NCI-H128 (cell line): Measurements from ENCODE around the gene BMP2K.
"Not testable (repeated sequence)": the region's sequence is repeated elsewhere in the genome, so short reads cannot be mapped to it uniquely, and the experiment has no call there.

ENCODE experiments used
- DNase-seq: peaks from one replicate; lab custom pipeline; 2025; ENCODE audit not compliant: unreplicated experiment; lab: John Stamatoyannopoulos, UW

BMP2K gene

DNA sequence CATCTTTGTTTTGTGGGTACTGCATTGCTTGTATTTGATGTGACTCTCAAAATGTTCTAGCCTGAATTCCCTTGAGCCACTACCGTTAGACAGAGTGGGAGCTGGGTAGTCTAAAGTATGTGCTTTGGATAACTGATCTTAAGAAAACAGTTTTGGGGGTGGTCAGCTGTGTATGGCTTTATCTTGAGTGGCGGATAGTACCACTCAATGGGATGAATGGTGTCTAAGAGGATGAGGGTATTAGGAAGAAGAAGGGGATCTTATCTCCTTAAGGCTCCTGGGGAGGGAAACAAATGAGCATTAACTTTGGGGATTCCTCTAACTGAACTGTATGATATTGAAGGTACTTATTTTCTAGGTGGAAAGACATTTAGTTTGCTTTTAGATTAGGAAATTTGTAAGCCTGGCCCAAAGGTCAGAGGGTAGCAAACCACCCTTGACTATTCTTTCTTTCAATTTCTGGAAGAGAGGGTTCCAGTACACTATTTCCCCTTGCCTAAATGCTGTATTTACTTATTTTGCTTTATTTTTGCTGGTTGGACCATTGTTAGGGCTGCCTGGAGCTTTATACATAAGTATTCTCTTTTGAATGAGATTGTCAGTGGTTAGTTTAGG lies 11.3 kb downstream of the BMP2K start:
- no peak for DNase-seq

DNA sequence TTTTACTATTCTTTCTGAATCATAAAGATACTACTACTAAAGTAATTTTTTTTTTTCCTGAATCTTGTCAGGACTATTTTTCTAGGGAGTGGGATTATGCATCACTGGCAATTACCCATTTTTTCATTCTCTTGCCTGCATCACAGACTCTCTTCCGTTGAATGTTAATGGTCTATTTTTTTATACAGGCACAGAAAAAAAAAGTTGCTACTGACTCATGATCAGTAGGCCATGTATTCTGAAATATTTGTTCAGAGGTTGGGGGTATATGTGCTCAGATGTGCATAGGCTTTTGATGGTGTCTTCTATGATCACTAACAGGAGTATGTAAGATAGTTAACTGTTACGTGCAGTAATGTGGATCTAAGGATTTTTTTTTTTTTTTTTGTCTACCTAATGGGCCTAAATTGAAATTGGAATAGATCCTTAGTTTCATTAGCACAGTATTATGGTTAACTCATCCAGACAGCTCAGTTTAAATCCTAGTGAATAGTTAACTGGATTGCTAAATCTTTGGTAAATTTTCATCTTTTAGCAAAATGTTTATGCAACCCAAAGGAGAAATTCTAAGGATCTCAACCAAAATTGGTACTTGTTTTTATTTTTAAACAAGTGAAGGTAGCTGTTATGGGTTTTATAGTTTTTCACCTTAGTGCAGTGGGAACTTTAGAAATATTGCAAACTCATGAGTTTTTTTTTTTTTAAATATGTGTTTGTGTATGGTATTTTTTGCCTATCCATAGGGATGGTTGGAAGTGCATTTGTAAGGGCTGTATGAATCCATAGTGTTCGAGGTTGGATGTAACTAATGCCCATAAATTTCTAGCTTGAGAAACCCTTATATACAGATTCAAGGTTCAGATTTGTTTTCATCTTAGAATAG lies 12.1 kb downstream of the BMP2K start:
- no peak for DNase-seq

DNA sequence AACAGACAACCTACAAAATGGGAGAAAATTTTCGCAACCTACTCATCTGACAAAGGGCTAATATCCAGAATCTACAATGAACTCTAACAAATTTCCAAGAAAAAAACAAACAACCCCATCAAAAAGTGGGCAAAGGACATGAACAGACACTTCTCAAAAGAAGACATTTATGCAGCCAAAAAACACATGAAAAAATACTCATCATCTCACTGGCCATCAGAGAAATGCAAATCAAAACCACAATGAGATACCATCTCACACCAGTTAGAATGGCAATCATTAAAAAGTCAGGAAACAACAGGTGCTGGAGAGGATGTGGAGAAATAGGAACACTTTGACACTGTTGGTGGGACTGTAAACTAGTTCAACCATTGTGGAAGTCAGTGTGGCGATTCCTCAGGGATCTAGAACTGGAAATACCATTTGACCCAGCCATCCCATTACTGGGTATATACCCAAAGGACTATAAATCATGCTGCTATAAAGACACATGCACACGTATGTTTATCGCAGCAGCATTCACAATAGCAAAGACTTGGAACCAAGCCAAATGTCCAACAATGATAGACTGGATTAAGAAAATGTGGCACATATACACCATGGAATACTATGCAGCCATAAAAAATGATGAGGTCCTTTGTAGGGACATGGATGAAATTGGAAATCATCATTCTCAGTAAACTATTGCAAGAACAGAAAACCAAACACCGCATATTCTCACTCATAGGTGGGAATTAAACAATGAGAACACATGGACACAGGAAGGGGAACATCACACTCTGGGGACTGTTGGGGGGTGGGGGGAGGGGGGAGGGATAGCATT lies 19.7 kb downstream of the BMP2K start:
- not testable (repeated sequence) for DNase-seq

DNA sequence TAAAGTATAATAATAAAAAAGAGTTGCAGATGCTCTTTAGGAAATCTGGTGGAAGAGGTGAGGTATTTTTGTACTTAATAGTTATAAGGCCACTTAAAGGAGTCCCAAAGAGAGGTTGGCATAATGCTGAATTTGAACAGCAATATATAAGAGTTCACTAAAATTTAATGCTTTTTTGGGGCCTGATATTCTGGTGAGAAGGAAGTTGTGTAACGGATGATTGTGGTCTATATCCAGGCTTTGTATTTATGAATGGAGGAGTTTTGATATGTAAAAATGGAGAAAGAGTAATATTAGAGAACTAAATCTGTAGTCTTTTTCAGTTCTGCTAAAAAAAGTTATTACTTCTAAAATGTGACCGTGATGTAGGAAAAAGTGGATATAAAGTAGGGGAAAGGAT lies 20.4 kb downstream of the BMP2K start:
- no peak for DNase-seq

DNA sequence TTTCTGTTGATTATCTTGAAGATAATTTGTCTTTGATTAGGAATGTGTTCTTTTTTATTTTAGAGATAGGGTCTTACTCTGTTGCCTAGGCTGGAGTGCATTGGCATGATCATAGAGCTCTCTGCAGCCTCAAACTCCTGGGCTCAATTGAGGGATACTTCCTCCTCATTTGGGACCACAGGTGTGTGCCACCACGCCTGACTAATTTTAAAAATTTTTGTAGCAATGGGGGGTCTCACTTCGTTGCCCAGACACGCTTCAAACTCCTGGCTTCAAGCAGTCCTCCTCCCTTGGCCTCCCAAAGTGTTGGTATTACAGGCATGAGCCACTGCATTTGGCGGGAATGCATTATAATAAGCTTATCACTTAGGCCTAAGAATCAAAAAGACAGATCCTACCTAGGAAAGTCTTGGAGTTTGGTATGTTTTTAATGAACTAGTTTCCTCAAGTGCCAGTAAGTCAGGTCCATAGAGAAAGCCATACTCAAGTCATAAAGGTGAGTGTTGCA lies 21.7 kb downstream of the BMP2K start:
- no peak for DNase-seq

DNA sequence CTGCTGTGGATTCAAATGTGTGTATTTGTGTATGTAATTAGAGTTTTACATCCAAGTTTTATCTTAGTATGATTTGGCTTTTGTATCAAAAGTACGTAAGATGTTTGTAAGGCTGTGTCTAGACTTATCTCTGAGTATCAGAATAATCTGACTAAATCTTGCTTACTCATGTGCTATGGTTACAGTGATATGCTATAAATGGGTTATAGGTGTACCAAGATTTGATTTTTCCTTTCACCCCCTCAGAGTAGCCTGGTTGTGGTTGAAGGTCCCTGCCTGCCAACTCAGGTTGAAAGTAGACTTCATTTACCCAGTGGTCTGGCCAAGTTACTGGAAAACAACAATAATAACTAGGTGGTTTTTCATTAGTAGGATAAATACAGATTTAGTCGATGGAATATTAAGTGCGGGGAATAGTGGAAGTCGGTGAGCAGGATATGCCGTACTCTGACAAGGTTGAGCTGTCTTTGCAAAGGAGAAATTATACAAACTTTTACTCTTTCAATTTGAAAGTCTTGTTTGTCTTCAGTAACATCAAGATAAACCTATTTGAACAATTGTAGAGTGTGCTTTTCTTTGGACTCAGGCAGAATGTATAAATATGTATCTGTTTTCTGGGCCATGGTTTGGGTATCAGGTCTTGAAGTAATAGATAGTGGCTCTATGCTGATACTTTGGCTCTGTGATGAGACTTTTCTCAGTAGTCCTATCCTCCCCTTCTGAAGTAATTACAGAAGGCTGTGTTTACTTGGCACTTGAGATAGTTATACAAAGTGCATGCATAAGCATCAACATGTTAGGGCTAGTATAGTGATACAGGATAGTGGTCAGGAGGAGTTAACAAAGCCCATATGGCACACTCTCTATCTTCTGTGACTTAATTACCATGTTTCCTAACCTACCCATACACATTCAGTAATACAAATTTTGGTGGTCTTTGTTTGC lies 23.7 kb downstream of the BMP2K start:
- no peak for DNase-seq

DNA sequence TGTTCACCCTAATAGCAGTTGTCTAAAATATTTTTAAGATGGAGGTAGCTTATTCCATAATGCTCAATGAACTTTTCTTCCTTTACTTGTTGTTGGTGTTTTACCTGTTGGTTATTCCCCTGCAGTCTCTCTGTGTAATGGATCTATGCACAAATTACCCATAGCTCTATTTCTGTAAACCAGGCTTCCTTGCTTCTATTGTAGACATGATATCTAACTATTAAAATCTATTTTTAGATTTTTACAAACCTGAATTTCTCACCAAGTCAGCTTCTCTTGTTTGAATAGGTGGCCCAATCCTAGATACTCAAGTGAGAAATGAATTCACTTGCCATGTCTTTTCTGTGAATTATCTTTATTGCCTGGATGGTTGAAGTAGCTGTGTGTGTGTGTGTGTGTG lies 24.8 kb downstream of the BMP2K start:
- DNase-seq, result no peak

DNA sequence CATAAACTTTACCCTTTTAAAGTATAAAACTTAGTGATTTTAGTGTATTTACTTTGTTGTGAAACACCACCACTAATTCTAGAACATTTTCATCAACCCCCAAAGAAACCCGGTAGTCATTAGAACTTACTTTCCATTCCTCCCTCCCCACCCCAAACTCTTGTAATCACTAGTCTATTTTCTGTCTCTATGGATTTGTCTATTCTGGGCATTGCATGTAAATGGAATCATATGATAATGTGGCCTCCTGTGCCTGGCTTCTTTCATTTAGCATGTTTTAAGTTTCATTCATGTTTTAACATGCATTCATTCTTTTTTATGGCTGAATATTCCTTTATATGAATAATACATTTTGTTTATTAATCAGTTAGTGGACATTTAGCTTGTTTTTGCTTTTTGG lies 27.8 kb downstream of the BMP2K start:
- no peak for DNase-seq

DNA sequence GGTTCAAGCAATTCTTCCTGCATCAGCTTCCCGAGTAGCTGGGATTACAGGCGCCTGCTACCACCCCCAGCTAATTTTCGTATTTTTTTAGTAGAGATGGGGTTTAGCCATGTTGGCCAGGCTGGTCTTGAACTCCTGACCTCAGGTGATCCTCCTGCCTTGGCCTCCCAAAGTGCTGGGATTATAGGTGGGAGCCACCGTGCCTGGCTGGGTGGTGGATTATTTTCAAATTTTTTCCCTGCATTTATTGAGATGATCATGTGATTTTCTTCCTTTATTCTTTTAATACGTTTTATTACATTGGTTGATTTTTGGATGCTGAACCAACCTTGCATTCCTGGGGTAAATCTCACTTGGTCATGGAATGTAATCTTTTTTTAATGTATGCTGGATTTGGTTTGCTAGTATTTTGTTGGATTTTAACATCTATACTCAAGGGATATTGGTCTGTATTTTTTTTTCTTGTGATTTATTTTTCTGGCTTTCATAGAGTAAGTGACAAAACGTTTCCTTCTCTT lies 30.9 kb downstream of the BMP2K start:
- DNase-seq, result no peak

DNA sequence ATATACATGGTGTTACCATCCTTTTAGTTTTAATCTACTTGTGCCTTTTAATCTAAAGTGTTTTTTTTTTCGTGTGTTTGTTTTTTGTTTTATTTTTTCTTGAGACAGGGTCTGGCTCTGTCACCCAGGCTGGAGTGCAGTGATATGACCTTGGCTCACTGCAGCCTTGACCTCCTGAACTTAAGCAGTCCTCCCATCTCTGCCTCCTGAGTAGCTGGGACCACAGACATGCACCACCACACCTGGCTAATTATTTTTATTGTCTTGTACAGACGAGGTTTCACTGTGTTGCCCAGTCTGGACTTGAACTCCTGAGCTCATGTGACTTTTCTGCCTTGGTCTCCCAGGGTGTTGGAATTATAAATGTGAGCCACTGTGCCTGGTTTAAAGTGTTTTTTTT lies 33.1 kb downstream of the BMP2K start:
- DNase-seq, result no peak

DNA sequence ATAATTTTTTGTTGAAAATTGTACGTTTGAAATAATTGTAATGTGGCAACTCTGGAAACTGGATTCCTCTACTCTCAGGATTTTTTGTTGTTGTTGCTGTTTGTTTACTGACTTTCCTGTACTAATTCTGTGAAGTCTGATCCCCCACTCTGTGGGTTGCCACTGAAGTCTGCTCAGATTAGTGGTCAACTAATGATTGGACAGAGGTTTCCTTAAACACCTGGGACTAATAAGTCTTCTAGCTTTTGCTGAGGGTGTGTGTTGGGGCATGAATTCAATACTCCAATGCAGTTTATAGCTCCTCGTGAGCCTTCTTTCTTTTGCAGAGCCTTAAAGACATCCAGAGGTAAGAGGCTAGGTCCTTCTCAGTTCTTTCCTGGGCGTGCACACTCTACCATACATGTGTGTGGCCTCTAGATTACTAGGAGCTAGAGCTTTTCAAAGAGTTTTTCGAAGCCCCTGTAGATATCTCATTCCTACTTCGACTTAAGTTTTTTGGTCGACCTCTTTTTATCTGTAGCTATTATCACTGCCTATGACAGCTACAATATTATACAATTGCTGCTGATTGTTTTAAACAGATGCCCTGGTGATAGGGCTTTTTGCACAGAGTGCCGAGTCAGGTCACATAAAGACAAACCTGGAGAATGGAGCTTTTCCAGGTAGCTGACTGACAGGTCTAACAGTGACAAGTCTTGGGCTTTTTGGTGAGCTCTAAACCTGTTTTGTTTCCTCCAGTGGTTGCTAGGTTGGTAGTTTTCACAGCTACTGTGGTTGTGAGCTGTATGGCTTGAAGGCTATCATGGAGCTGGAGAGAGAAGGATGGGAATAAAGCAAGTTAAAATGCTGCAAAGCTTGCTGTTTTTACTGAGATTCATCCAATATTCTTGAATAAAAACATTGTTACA lies 34.0 kb downstream of the BMP2K start:
- DNase-seq, result no peak

DNA sequence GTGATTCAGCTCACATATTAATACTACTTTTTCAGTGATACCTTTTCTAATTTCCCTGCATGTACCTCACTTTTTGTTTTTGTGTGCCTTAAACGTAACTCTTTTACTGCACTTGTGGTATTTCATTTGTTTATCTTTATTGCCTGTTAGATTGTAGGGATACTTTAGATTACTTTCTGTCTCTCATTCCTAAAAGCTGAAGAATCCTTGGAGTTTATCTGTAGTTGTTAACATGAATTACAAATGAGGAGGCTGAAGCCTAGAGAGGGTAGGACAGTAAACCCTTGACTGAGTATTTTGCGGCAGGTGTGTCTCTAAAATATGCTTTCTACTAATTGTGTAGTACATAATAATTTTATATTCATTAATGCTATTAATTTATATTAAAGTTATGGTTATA lies 34.9 kb downstream of the BMP2K start:
- no peak for DNase-seq

DNA sequence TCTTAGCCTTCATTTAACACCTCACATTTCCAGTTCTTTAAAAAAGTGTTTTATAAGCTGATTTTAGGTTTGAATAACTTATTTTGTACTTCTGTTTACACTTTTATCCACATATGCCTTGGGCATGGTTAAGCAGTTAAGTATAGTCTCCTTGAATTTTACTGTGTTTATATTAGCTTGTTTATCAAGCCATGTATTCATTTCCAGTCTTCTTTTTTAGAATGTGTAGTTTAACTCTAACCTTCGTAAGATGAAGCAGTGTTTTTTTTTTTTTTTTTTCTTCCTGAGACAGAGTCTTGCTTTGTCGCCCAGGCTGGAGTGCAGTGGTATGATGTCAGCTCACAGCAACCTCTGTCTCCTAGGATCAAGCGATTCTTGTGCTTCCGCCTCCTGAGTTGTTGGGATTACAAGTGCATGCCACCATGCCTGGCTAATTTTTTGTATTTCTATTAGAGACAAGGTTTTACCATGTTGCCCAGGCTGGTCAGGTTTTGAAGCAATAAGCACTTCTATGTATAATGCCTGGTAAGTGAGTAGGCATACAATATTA lies 42.5 kb downstream of the BMP2K start:
- no peak for DNase-seq

DNA sequence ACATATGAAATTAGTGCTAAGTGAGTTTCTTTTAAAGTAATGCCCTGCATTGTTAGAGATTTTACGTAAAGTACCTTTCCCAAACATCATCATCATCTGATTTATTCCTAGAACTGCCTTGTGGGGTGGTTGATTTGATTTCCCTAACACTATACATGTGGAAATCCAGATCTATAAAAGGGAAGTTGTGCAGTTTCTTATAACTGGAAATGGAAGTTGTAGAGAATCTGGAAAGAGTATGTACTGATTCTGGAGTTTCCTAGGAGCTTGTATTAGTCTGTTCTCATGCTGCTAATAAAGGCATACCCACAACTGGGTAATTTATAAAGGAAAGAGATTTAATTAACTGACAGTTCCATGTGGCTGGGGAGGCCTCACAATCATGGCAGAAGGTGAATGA lies 47.9 kb downstream of the BMP2K start:
- DNase-seq, result no peak

DNA sequence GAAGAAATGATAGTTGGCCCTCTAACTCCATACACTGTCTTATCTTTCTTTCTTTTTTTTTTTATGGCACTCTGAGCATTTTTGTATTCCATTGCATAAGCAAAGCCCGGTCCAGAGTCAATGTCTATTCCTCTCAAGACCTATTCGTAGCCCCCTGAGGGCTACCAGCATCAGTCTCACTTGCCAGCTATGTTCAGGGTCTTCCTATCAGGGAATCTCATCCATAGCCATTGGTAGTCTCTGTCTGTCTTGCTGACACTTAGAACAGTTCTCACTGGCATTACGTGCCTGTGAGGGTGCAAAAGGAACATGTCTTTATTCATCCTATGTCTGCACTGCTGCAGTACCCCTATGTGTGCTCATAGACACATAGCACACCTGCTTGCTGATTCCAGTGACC lies 51.0 kb downstream of the BMP2K start:
- no peak for DNase-seq

DNA sequence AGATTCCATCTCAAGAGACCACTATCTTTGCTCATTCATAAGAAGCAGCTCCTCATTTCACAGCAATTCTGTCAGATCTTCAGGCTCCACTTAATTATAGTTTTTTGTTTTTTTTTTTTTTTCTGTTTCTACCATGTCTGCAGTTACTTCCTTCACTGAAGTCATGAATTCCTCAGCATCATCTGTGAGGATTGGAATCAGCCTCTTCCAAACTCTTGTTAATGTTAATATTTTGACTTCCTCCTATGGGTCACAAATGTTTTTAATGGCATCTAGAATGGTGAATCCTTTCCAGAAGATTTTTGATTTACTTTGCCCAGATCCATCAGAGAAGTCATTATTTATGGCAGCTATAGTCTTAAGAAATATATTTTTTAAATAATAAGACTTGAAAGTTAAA lies 53.1 kb downstream of the BMP2K start:
- DNase-seq, result no peak

DNA sequence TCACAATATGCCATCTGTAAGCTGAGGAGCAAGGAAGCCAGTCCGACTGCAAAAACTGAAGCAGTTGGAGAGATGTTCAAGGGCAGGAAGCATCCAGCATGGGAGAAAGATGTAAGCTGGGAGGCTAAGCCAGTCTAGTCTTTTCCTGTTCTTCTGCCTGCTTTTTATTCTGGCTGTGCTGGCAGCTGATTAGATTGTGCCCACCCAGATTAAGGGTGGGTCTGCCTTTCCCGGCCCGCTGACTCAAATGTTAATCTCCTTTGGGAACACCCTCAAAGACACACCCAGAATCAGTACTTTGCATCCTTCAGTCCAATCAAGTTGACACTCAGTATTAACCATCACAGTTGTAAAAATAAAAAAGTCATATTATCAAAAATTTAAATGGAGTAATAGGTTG lies 63.5 kb downstream of the BMP2K start:
- not testable (repeated sequence) for DNase-seq

DNA sequence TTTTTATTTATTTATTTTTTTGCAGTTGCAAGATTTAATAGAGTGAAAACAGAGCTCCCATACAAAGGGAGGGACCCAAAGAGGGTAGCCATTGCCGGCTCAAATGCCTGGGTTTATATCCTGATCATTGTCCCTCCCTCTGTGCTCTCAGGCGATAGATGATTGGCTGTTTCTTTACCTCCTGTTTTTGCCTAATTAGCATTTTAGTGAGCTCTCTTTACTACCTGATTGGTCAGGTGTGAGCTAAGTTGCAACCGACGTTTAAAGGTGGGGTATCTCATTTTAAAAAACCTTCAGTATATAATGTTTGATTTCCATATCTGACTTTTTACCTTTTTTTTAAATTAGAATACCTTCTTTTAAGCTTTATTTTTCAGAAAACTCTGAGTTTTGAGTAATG lies 64.1 kb downstream of the BMP2K start:
- DNase-seq, result not testable (repeated sequence)

DNA sequence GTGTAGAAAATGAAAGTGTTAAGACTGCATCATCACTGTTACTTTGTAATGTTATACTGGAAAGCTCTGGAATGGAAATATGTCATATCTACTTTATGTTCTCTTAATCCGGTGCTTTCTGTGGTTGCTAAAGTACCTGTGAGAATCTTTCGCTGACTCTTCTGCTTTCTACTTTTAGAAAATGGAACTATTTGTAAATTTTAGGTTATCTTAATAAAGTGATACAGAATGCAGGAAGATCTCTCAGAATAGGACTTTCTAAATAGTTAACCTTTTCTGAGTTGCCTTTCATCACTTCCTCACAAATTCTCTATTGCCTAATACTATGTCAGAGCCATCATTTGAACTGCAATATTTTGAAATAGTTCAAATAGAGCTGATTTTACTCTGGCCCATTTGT lies 69.3 kb downstream of the BMP2K start:
- no peak for DNase-seq
